ENCODE data around the gene HECTD4. TPM values are rescaled to one million over a fixed set of nuclear protein-coding genes. Genes with fewer than 3 reads are reported as not detected.
"Not testable (repeated sequence)": the region's sequence is repeated elsewhere in the genome, so short reads cannot be mapped to it uniquely, and the experiment has no call there.

Gene HECTD4
- polyA plus RNA-seq, 1 donor from 2014 or later, result 15.8 TPM

- H3K4me2 ChIP-seq (ENCODE audit: low read length), result no peak overlapping the region
- no peak overlapping the region for H3K9ac ChIP-seq (ENCODE audit: low read length)
- no peaks in the 10 kb centered on the region for H3K9me3 ChIP-seq (ENCODE audit: low read length)
- H3K27me3 ChIP-seq (ENCODE audit: insufficient read depth, low read depth, low read length), result no peaks in the 10 kb centered on the region
- no peaks in the 10 kb centered on the region for H4K20me1 ChIP-seq (ENCODE audit: insufficient read depth)
- no peaks in the 10 kb centered on the region for H3K9me2 ChIP-seq (ENCODE audit: insufficient read depth, low read length)
- H3K36me3 ChIP-seq (ENCODE audit: insufficient read depth, low read length), result peaks cover 16% of the 10 kb centered on the region
- no peak overlapping the region for H3K4me3 ChIP-seq (ENCODE audit: low read length)
- TF ChIP-seq TAF1 (IDR thresholded peaks at IDR 0.05; ENCODE audit: low read depth) (no peak), SMC3 (conservative IDR thresholded peaks at IDR 0.05; ENCODE audit: poor library complexity) (no peak), EP300 (conservative IDR thresholded peaks at IDR 0.05; ENCODE audit: poor library complexity, severe bottlenecking) (no peak)
- no peak overlapping the region for H3K27ac ChIP-seq (ENCODE audit: low read length)
- no peak overlapping the region for H2AFZ ChIP-seq (ENCODE audit: low read depth, low read length)
- no peaks in the 10 kb centered on the region for H3F3A ChIP-seq (ENCODE audit: insufficient read depth, low read length, poor library complexity, severe bottlenecking)
- H3K79me2 ChIP-seq (replicated peaks; ENCODE audit: insufficient read depth, low read length), result no peaks in the 10 kb centered on the region
Observed at GRCh38 chr12:112252184-112252583, 130.0 kb downstream of the HECTD4 start.

GRCh38 chr12:112244902-112245301 lies 137.3 kb downstream of the HECTD4 start:
- H3F3A ChIP-seq (ENCODE audit: insufficient read depth, low read length, poor library complexity, severe bottlenecking); H3K79me2 ChIP-seq (replicated peaks; ENCODE audit: insufficient read depth, low read length); H3K9ac ChIP-seq (ENCODE audit: low read length); H3K9me3 ChIP-seq (ENCODE audit: low read length); H3K36me3 ChIP-seq (ENCODE audit: insufficient read depth, low read length); H3K27ac ChIP-seq (ENCODE audit: low read length); H3K27me3 ChIP-seq (ENCODE audit: insufficient read depth, low read depth, low read length); H3K4me2 ChIP-seq (ENCODE audit: low read length); H4K20me1 ChIP-seq (ENCODE audit: insufficient read depth); H3K4me3 ChIP-seq (ENCODE audit: low read length); H3K9me2 ChIP-seq (ENCODE audit: insufficient read depth, low read length); H2AFZ ChIP-seq (ENCODE audit: low read depth, low read length): not testable (repeated sequence)

- Histone ChIP-seq H3K4me3 (ENCODE audit: low read length) (no peak overlapping the region), H3K27me3 (ENCODE audit: insufficient read depth, low read depth, low read length) (no peaks in the 10 kb centered on the region), H3K79me2 (replicated peaks; ENCODE audit: insufficient read depth, low read length) (no peaks in the 10 kb centered on the region), H2AFZ (ENCODE audit: low read depth, low read length) (no peak overlapping the region), H3K36me3 (ENCODE audit: insufficient read depth, low read length) (no peaks in the 10 kb centered on the region), H3K27ac (ENCODE audit: low read length) (no peak overlapping the region), H3F3A (ENCODE audit: insufficient read depth, low read length, poor library complexity, severe bottlenecking) (no peaks in the 10 kb centered on the region), H3K4me2 (ENCODE audit: low read length) (no peak overlapping the region), H3K9me3 (ENCODE audit: low read length) (no peaks in the 10 kb centered on the region), H3K9ac (ENCODE audit: low read length) (no peak overlapping the region), H3K9me2 (ENCODE audit: insufficient read depth, low read length) (no peaks in the 10 kb centered on the region), H4K20me1 (ENCODE audit: insufficient read depth) (no peaks in the 10 kb centered on the region)
- TF ChIP-seq MXI1 (conservative IDR thresholded peaks at IDR 0.05; ENCODE audit: poor library complexity, severe bottlenecking) (peak; percentile 20), CTCF (IDR thresholded peaks at IDR 0.05; ENCODE audit: poor library complexity, severe bottlenecking) (no peak), EP300 (conservative IDR thresholded peaks at IDR 0.05; ENCODE audit: poor library complexity, severe bottlenecking) (no peak)
Observed at GRCh38 chr12:112243255-112244110, 138.7 kb downstream of the HECTD4 start.

- H3F3A ChIP-seq (ENCODE audit: insufficient read depth, low read length, poor library complexity, severe bottlenecking), result no peaks in the 10 kb centered on the region
- H3K9ac ChIP-seq (ENCODE audit: low read length), result no peak overlapping the region
- no peaks in the 10 kb centered on the region for H3K9me2 ChIP-seq (ENCODE audit: insufficient read depth, low read length)
- TF ChIP-seq REST (IDR thresholded peaks at IDR 0.05; ENCODE audit: borderline replicate concordance) (no peak), CTCF (IDR thresholded peaks at IDR 0.05; ENCODE audit: poor library complexity, severe bottlenecking) (no peak), TAF1 (IDR thresholded peaks at IDR 0.05; ENCODE audit: low read depth) (no peak)
- H4K20me1 ChIP-seq (ENCODE audit: insufficient read depth), result no peaks in the 10 kb centered on the region
- no peak overlapping the region for H3K27ac ChIP-seq (ENCODE audit: low read length)
- H3K36me3 ChIP-seq (ENCODE audit: insufficient read depth, low read length), result no peaks in the 10 kb centered on the region
- H3K27me3 ChIP-seq (ENCODE audit: insufficient read depth, low read depth, low read length), result no peaks in the 10 kb centered on the region
- no peak overlapping the region for H3K4me2 ChIP-seq (ENCODE audit: low read length)
- H3K9me3 ChIP-seq (ENCODE audit: low read length), result no peaks in the 10 kb centered on the region
- H3K4me3 ChIP-seq (ENCODE audit: low read length), result no peak overlapping the region
- no peak overlapping the region for H2AFZ ChIP-seq (ENCODE audit: low read depth, low read length)
- H3K79me2 ChIP-seq (replicated peaks; ENCODE audit: insufficient read depth, low read length), result no peaks in the 10 kb centered on the region
Observed at GRCh38 chr12:112241176-112241575, 141.1 kb downstream of the HECTD4 start.

Measured in neural cell (in vitro differentiated cells).